NCI-H1417 (cell line): Measurements from ENCODE around the gene ZSWIM4.
"Not testable (repeated sequence)": the region's sequence is repeated elsewhere in the genome, so short reads cannot be mapped to it uniquely, and the experiment has no call there.

Experiments
- DNase-seq, 3 experiments: peaks; one replicate each; lab custom pipeline; 2025; lab: John Stamatoyannopoulos, UW

ZSWIM4 gene

GRCh38 chr19:13778398-13778797, 16.8 kb upstream of the ZSWIM4 start:
- no peak for DNase-seq

DNA sequence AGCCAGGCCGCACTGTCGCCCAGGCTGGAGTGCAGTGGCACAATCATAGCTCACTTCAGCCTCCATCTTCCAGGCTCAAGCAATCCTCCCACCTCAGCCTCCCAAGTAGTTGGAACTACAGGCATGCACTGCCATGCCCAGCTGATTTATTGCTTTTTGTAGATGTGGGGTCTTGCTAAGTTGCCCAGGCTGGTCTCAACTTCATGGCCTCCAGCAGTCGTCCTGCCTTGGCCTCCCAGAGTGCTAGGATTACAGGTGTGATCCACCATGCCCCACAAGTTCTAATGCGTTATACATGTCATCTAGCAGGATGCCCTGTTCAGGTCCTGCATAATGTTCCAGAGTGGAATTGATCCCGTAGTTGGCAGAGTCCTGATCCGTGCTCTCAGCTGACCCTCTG, 16.4 kb upstream of the ZSWIM4 start:
- DNase-seq: no peak

DNA sequence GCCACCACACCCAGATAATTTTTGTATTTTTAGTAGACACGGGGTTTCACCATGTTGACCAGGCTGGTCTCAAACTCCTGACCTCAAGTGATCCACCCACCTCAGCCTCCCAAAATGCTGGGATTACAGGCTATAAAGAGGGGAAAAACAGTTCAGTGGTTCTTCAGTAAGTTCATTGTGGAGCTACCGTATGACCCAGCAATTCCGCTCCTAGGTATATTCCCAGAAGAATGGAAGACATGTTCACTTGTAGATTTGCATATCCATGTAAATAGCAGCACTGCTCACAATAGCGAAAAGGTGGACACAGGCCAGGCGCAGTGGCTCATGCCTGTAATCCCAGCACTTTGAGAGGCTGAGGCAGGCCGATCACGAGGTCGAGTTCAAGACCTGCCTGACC, 15.4 kb upstream of the ZSWIM4 start:
- not testable (repeated sequence) for DNase-seq

- peak in 2 of 3 experiments; percentile 5 to 39 for DNase-seq
Measured at GRCh38 chr19:13781547-13781946, 13.7 kb upstream of the ZSWIM4 start.

GRCh38 chr19:13782537-13782936, 12.7 kb upstream of the ZSWIM4 start:
- no peak for DNase-seq

DNA sequence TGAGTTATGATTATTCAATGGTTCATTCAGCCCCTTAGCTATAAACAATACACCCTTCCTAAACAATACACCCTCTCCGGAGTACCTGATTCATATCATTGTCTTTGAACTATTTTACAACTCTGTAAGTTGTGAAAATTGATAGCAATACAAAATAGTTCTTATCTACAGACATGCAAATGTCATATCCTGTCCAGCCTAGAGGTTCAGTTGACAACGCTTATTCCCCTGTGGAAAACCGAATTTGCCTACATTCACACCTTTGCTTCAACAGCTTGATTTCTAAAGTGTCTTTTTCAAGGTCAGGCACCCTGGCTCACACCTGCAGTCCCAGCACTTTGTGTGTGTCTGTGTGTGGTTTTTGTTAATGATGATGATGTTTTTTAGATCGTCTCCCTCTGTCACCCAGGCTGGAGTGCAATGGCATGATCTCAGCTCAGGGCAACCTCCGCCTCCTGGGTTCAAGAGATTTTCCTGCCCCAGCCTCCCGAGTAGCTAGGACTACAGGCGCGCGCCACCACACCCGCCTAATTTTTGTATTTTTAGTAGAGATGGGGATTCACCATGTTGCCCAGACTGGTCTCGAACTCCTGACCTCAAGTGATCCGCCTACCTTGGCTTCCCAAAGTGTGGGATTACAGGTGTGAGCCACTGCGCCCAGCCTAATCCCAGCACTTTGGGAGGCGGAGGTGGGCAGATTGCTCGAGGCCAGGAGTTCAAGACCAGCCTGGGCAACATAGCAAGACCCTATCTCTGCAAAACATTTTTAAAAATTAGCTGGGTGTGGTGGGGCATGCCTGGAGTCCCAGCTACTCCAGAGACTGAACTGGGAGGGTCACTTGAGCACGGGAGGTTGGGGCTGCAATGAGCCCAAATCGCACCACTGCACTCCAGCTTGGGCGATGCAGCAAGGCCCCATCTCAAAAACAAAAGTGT, 11.4 kb upstream of the ZSWIM4 start:
- DNase-seq: peak in 1 of 3 experiments; percentile 45

- peak in 1 of 3 experiments; percentile 29 for DNase-seq
Measured at GRCh38 chr19:13784731-13785452, 10.4 kb upstream of the ZSWIM4 start.

GRCh38 chr19:13788991-13789390, 6.3 kb upstream of the ZSWIM4 start:
- no peak for DNase-seq

- no peak for DNase-seq
Measured at GRCh38 chr19:13790354-13790753, 4.9 kb upstream of the ZSWIM4 start.

DNA sequence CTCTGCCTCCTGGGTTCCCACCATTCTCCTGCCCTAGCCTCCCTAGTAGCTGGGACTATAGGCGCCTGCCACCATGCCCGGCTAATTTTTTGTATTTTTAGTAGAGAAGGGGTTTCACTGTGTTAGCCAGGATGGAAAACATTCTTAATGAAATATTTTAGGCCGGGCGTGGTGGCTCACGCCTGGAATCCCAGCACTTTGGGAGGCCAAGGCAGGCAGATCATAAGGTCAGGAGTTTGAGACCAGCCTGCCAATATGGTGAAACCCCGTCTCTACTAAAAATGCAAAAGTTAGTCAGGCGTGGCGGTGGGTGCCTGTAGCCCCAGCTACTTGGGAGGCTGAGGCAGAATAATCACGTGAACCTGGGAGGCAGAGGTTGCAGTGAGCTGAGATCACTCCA, 1.9 kb upstream of the ZSWIM4 start:
- not testable (repeated sequence) for DNase-seq

DNA sequence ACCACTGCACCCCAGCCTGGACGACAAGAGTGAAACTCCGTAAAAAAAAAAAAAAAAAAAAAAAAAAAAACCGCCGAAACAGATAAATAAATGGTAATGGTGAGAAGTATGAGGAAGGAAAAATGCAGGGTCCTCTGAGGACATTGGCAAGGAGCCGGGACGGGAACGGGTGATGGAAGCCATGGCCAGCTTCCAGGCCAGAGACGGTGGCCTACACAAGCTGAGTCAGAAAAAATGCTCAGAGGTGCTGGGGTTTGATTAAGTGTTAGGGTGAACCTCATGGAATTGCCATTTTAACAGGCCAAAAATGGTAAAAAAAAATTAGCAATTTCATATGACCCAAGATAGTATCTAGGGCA, 866 bp upstream of the ZSWIM4 start:
- DNase-seq: peak in 1 of 3 experiments; percentile 44

DNA sequence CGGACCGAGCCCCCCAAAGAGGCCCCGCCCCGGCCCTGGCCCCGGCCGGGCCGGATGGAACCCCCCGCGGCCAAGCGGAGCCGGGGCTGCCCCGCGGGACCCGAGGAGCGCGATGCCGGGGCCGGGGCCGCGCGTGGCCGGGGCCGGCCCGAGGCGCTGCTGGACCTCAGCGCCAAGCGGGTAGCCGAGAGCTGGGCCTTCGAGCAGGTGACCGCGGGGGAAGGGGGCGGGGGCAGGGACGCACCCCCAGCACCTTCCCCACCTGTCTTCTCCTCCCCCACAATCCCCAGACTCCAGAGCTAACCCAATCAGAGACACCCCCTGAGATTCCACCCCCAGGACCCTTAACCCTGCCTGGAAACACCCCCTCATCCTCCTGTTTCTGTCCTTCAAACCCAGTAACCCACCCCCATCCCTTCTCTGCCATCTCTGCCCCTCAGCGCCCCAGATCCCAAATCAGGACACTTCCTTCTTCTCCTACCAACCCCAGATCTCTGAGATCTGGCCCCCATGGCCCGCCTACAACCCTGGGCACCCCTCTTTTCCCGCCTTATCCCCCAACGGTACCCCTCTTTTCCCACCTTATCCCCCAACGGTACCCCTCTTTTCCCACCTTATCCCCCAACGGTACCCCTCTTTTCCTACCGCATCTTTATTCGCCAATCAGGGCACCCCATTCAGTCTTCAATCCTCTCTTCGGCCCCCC, 505 bp downstream of the ZSWIM4 start:
- peak in 1 of 3 experiments; percentile 56 for DNase-seq

DNA sequence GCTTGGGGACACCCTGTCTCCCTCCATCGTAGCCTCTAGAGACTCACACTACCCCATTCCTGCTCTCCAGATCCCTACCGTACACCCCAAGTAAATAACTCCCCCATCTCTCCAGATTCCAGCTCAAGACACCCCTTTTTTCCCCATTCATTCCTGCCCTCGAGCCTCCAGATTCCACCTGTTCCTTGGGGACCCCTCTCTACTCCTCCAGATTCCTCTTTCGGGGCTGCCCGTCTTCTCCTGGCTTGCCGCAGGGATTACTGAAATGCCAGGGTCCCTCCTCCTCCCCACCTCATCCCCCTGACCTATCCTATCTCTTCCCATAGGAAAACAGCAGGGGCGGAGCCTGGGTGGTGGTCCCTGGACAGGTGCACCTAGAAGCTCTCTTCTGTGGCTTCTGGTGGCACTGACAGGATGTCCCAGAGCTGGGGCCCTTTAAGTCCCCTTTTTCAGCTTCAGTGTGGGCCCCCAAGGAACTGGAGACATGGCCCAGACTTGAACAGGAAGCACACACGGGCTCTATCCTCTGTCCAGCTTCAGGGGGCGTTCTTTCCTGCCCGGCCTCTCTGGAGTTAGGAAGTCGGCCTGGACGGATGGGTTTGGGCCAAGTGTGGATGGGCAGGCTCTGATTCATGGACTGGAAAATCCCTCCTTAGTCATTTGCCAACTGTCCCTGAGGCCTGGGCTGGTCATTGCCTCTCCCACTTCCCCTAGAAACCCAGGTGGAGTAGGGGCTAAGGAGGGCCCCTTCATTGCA, 1.2 kb downstream of the ZSWIM4 start:
- DNase-seq: no peak

GRCh38 chr19:13797058-13797440, 1.8 kb downstream of the ZSWIM4 start:
- no peak for DNase-seq

DNA sequence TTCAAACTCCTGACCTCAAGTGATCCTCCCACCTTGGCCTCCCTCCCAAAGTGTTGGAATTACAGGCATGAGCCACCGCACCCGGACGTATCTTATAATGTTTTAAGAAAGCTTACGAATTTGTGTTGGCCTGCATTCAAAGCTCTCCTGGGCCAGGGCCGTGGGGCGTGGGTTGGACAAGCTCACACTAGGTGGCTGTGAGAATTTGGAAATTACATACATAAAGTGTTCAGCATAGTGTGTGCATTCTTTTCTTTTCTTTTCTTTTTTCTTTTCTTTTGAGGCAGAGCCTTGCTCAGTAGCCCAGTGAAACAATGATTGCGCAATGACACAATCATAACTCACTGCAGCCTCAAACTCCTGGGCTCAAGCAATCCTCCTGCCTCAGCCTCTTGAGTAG, 2.6 kb downstream of the ZSWIM4 start:
- DNase-seq: no peak

DNA sequence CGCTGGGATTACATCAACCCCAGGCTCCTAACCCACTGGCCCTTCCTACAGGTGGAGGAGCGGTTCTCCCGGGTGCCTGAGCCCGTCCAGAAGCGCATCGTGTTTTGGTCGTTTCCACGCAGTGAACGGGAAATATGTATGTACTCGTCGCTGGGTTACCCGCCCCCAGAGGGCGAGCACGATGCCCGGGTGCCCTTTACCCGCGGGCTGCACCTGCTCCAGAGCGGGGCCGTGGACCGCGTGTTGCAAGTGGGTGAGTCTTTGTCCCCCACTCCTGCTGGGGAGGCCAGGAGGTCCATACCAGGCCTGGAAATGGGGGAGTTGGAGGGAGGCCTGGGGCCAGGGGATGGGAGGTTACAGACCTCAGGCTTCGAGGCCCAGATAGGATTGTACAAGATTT, 4.4 kb downstream of the ZSWIM4 start:
- DNase-seq: no peak

- DNase-seq: no peak
Measured at GRCh38 chr19:13803038-13803437, 7.8 kb downstream of the ZSWIM4 start.

DNA sequence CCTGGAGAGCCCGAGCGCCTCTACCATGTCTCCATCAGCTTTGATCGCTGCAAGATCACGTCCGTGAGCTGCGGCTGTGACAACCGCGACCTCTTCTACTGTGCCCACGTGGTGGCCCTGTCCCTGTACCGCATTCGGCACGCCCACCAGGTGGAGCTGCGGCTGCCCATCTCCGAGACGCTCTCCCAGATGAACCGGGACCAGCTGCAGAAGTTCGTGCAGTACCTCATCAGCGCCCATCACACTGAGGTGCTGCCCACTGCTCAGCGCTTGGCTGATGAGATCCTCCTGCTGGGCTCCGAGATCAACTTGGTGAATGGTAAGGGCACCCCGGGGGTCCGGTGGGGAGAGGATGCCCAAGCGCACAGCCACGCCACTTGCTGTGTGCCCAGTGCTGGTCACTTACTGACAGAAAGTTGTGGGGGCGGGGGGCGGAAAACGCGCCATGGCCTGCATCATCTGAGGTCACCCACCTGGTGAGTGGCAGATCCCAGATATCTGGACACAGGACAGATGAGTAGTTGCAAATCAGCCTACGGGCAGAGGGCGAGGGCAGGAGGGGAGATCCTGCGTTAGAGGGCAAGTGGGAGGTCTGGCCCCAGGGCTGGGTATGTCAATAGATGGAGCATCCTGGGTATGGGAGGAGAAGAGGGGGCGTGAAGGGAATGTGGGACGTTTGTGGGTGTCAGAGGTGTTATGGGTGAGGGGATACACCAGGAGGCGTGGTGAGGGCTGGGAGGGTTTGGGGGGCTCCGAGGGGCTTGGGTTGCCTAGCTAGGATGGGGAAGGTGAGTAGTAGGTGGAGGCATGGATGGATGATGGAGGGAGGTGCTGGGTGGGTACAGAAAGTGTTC, 9.8 kb downstream of the ZSWIM4 start:
- no peak for DNase-seq

- no peak for DNase-seq
Measured at GRCh38 chr19:13806728-13807127, 11.5 kb downstream of the ZSWIM4 start.

DNA sequence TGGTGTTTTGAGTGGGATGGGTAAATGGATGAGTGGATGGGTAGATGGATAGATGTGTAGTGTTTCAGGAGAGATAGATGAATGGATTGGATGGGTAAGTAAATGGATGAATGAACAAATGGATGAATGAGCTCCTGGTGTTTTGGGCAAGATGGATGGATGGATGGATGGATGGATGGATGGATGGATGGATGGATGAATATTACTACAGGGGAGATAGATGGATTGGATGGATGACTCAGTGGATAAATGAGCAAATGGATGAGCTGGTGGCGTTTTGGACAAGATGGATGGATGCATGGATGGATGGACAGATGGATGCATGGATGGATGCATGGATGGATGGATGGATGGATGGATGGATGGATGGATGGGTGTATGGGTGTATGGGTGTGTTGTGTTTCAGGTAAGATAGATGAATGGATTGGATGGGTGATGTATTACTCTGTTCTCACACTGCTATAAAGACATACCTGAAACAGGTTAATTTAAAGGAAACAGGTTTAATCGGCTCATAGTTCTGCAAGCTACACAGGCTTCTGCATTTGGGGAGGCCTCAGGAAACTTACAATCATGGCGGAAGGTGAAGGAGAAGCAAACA, 12.3 kb downstream of the ZSWIM4 start:
- no peak for DNase-seq
